ENCODE measurements around the gene AOC2.
"Not testable (repeated sequence)": the region's sequence is repeated elsewhere in the genome, so short reads cannot be mapped to it uniquely, and the experiment has no call there.

The AOC2 gene

DNA sequence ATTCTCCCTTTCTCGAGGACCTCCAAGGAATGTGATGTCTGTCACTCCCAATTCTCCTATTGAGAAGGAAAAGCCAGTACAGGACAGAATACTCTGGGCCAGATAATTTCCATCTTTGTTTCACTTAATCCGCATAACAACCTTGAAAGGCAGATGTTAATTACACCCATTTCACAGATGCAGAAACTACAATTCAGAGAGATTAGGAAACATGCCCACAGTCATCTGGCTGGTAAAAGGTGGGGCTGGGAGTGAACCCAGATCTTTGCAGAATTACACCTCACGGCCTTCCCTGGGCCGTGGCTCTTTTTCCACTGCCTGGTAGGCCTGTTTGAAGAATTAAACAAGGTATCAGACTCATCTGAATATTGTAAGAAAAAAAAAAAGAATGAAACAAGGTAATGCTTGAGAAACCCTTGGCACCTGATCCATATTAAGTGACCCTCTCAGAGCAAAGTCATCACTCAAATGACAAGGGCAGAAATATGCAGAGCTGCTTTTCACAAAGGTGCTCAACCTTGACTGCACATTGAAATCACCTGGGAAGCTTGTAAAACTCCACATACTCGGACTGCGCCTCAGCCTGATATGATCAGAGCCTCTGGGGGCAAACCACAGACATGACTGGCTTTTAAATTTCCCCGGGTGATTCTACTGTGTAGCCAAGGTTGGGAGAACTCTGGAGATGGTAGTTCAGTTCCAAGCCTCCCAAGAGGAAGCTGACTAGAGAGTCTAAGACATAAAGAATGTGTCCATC, 39.6 kb downstream of the AOC2 start:
- DNase-seq = no peak

DNA sequence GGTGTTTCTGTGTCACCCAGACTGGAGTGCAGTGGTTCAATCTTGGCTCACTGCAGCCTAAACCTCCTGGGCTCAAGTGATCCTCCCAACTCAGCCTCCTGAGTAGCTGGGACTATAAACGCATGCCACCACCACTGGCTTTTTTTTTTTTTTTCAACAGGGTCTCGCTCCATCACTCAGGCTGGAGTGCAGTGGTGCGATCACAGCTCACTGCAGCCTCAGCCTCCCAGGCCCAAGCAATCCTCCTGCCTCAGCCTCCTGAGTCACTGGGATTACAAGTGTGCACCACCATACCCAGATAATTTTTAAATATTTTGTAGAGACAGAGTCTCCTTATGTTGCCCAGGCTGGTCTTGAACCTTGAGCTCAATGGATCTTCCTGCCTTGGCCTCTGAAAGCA, 41.4 kb downstream of the AOC2 start:
- not testable (repeated sequence) for DNase-seq

DNA sequence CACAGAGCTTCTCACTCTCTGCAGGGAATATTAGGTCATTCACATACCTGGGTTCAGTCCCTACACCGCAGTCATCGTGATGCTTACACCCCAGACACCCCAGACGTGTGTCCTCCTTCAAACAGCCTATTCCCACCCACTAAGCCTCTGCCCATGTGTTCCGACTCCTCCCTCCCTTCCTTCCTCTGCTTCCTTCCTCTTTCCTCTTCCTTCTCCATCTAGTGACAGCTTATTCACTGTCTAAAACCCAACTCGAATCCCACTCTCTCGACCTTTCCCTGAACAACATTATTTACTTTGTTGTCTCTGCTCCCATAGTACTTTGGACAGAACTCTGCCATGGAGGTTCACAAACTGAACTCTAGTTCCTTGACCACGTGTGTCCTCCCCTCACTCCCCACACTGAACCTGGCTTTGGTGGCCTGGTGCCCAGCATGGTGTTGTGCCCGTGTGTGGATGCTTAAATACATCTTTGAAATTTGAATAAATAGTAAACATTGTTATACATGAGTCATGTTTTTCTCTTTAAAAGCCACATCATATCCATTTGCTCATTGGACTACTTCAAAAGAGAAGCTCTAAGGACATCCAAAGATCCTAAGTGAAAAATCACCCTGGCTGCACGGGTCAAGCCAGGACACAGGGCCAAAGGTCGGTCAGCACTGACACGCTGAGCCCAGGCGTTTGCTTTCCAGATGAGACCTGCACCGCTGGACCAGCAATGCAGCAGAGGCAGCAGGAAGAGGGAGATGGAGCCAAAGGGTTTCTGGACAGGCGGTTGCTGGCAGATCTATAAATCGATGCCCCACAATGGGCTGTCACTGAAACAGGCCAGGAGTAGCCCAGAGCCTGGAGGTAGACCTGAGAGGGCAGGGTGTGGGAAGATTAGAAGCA, 42.1 kb downstream of the AOC2 start:
- DNase-seq = no peak

DNA sequence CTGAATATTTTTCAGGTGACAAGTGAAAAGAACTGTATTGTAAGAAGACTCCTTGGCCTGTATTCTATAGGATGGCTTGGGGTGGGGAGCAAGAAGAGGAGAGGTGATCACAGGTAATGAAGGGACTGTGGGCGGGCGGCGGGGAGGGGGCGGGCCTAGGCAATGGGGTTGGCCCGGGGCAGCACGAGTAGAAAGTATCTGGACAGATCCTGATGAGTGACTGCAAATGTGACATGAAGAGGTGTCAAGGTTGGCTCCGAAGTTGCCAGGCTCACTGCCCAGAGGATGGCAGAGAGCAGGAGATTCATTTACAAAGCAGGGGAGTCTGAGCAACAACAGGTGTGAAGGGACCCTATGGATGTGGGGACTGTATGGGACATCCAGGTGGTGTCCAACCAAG, 45.4 kb downstream of the AOC2 start:
- no peak for DNase-seq

DNA sequence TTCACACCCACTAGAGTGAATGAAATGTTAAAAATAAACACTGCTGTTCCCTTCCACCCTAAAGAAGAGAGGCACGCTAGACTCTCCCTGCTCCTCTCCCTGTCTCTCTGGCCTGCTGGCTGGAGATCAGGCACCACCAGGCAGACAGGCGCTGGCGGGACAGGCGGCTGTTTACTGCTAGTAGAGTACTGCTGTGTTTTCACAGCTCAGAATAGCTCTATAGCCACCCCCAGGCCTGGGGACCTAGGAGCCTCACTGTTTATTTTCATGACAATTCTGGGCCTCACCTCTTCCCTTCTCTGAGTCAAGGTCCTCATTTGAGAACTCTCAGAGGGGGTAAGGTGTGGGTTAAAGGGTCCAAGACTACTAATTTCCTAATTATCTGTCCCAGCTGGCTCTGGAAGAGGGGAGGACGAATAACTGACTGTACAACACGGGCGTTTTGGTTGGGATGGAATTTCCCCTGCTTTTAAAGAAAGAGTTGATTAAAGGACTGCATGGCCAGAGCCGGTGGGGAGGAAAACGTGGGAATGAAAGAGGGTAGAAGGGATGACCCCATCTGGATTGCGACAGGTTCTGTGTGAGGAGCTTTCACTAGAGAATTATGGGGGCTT, 47.3 kb downstream of the AOC2 start:
- no peak for DNase-seq

DNA sequence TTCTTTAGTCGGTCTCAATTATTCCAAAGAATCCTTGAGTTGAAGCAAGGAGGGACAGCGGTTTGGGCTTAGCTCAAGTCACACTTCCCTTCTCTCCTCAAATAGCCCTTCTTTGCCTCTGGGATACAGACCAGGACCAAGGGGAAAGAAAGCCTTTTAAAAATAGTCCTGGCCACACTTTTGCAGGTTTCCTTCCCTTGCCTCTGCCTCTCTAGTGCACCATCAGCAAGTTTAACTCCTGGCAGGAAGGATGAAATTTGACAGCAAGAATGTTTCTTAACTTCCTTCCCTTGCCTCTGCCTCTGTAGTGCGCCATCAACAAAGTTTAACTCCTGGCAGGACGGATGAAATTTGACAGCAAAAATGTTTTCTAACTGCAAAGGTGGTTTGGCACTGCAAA, 49.0 kb downstream of the AOC2 start:
- no peak for DNase-seq

DNA sequence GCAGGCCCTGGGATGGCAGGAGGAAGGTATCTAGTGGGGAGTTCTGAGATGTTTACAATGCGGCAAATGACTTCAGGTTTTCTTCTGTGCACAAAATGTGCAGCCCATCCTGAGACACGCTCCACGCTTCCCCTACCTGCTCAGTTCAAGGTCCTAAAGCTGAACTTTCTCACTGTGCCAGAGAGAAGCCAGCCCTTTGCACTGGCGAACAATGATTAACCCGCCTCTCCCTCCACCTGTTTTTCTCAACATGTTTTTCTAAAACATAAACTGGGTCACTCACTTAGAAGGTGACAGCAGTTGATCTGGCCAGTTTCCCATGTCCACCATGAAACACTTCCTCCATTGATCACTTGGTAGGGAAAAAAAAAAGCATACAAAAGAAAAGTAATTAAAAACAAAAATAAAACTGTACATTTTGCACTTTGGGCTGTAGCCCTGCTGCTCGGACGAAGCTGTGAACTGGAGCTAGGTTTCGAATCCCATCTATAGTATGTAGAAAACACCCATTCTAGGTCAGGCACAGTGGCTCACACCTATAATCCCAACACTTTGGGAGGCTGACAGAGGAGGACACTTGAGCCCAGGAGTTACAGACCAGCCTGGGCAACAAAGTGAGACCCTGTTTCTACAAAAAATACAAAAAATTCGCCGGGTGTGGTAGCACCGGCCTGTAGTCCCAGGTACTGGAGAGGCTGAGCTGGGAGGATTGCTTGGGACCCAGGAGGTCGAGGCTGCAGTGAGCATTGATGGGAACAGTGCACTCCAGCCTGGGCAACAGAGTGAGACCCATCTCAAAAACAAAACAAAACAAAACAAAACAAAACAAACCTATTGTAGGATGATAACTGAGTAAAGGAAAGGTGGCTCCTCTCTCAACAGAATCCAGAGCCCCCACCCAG, 50.2 kb downstream of the AOC2 start:
- no peak for DNase-seq

DNA sequence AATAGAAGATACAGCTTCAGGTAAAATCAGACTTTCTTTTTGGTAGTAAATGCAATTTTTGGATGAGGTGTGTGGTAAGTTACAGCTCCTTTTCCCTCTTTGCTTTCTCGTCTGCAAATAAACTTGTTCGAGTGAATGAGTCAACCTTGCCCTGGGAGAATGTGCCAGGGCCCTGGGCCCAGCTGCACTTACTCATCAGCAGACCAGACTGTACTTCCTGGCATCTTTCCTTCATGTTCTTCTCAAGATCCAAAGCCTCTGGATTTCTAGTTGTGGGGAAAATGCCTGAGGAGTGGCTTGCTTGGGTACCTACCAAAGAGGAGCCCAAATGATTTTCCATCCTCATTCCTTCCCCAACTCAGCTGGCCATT, 50.8 kb downstream of the AOC2 start:
- DNase-seq = no peak

DNA sequence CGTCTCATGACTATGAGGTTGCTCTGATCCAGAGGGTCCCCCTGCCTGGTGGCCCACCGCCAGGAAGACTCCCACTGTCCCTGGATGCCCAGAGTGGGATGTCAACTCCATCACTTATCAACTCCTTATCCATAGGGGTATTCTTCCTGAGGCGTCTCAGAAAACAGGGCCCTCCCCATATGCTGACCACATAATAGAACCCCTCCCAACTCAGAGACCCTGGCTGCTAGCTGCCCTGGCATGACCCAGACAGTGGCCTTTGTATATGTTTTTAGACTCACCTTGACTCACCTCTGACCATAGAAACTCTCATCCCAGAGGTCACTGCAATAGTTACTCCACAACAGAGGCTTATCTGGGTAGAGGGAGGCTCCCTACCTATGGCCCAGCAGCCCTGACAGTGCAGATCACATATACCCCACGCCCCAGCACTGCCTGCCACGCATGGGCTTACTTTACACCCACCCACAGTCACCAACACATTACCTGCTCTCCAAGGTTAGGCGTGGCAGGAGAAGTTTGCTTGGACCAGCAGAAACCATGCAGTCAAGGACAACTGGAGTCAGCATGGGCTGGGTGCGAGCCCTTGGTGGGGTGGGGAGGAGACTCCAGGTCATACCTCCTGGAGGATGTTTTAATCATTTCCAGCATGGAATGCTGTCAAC, 53.9 kb downstream of the AOC2 start:
- DNase-seq = no peak

DNA sequence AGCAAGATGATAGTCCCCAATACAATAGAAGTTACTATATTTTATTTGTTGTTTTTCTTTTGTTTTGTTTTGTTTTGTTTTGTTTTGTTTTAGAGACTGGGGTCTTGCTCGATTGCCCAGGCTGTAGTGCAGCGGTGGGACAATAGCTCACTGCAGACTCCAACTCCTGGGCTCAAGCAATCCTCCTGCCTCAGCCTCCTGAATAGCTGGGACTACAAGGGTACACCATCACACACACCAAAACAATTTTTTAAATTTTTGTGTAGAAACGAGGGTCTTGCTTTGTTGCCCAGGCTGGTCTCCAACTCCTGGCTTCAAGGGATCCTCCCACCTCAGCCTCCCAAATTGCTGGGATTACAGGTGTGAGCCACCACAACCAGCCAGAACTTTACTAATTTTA, 55.6 kb downstream of the AOC2 start:
- DNase-seq = not testable (repeated sequence)
